Anterior cingulate cortex (tissue), 58 donors: ENCODE data around the gene NCAPH2.
A peak's percentile ranks its signal among the peaks of the same experiment; 100 is the strongest.

Experiments
- DNase-seq, 58 donors: peaks; one replicate each; lab custom pipeline; 2025; lab: John Stamatoyannopoulos, UW

The NCAPH2 gene

GRCh38 chr22:50473855-50474671, 34.0 kb upstream of the NCAPH2 start:
- DNase-seq: peak in 16 of 58 donors; percentile 19 to 44 (median 25)

- peak; percentile 10 to 94 (median 86) for DNase-seq
Observed at GRCh38 chr22:50474710-50475651, 33.0 kb upstream of the NCAPH2 start, which contains the start of gene SBF1. Gene SBF1, minus strand, starts transcription at chr22:50475035. Its CDS starts 195 bp downstream, at chr22:50474840.

GRCh38 chr22:50475652-50476002, 32.4 kb upstream of the NCAPH2 start:
- no peak for DNase-seq

- no peak for DNase-seq
Observed at GRCh38 chr22:50476868-50477267, 31.2 kb upstream of the NCAPH2 start.

- no peak for DNase-seq
Observed at GRCh38 chr22:50477923-50478322, 30.1 kb upstream of the NCAPH2 start.

GRCh38 chr22:50479721-50480120, 28.3 kb upstream of the NCAPH2 start:
- DNase-seq: no peak

- no peak for DNase-seq
Observed at GRCh38 chr22:50481045-50481439, 27.0 kb upstream of the NCAPH2 start.

- DNase-seq: no peak
Observed at GRCh38 chr22:50481440-50482106, 26.5 kb upstream of the NCAPH2 start, which contains the start of gene ADM2. Gene ADM2, plus strand, starts transcription at chr22:50481543. Its CDS starts 305 bp downstream, at chr22:50481848.

GRCh38 chr22:50482107-50483074, 25.6 kb upstream of the NCAPH2 start:
- no peak for DNase-seq

GRCh38 chr22:50483106-50483505, 24.9 kb upstream of the NCAPH2 start:
- no peak for DNase-seq

GRCh38 chr22:50483556-50483955, 24.5 kb upstream of the NCAPH2 start:
- no peak for DNase-seq

GRCh38 chr22:50483977-50484853, 23.8 kb upstream of the NCAPH2 start:
- DNase-seq: no peak

GRCh38 chr22:50485221-50486131, 22.5 kb upstream of the NCAPH2 start:
- no peak for DNase-seq

- DNase-seq: no peak
Observed at GRCh38 chr22:50486561-50487289, 21.3 kb upstream of the NCAPH2 start, which contains the start of gene MIOX. Gene MIOX, plus strand, starts transcription at chr22:50486859. Its CDS starts 39 bp downstream, at chr22:50486898.

- no peak for DNase-seq
Observed at GRCh38 chr22:50487290-50488005, 20.6 kb upstream of the NCAPH2 start.
